HG03108 (cell line): ENCODE measurements around the gene TRAPPC5.

Experiments
- ATAC-seq: cut with Tn5 transposase; IDR thresholded peaks from one replicate; pipeline ENCODE4 v1.9.1; 2021; ENCODE audit warnings: moderate library complexity; ENCODE audit not compliant: unreplicated experiment

Gene TRAPPC5

GRCh38 chr19:7645656-7646425 lies 34.8 kb upstream of the TRAPPC5 start:
- ATAC-seq: no peak

GRCh38 chr19:7646426-7646700 lies 34.3 kb upstream of the TRAPPC5 start:
- no peak for ATAC-seq

GRCh38 chr19:7647156-7647555 lies 33.5 kb upstream of the TRAPPC5 start:
- no peak for ATAC-seq

- no peak for ATAC-seq
Measured at GRCh38 chr19:7648265-7649014, 32.2 kb upstream of the TRAPPC5 start.

GRCh38 chr19:7650148-7650547 lies 30.5 kb upstream of the TRAPPC5 start:
- no peak for ATAC-seq

- no peak for ATAC-seq
Measured at GRCh38 chr19:7652061-7652641, 28.5 kb upstream of the TRAPPC5 start.

- no peak for ATAC-seq
Measured at GRCh38 chr19:7654401-7654800, 26.2 kb upstream of the TRAPPC5 start.

- ATAC-seq: no peak
Measured at GRCh38 chr19:7655581-7655980, 25.1 kb upstream of the TRAPPC5 start.

GRCh38 chr19:7657131-7657751 lies 23.4 kb upstream of the TRAPPC5 start:
- ATAC-seq: no peak

GRCh38 chr19:7658219-7658686 lies 22.4 kb upstream of the TRAPPC5 start:
- no peak for ATAC-seq

GRCh38 chr19:7661744-7662538 lies 18.7 kb upstream of the TRAPPC5 start:
- ATAC-seq: no peak

GRCh38 chr19:7662657-7663056 lies 18.0 kb upstream of the TRAPPC5 start:
- ATAC-seq: no peak

GRCh38 chr19:7663706-7664105 lies 16.9 kb upstream of the TRAPPC5 start:
- ATAC-seq: no peak

GRCh38 chr19:7665076-7665475 lies 15.6 kb upstream of the TRAPPC5 start:
- no peak for ATAC-seq

- ATAC-seq: no peak
Measured at GRCh38 chr19:7668842-7669241, 11.8 kb upstream of the TRAPPC5 start, which contains the start of gene RETN. TSS of gene RETN (plus strand) at chr19:7669049. CDS start at chr19:7669327, 278 bp downstream.

- no peak for ATAC-seq
Measured at GRCh38 chr19:7669641-7670040, 11.0 kb upstream of the TRAPPC5 start.

- ATAC-seq: no peak
Measured at GRCh38 chr19:7670150-7670783, 10.4 kb upstream of the TRAPPC5 start.

GRCh38 chr19:7670790-7671189 lies 9.8 kb upstream of the TRAPPC5 start:
- no peak for ATAC-seq

- no peak for ATAC-seq
Measured at GRCh38 chr19:7672522-7672921, 8.1 kb upstream of the TRAPPC5 start.
